ENCODE measurements around the gene LRRC2. TPM values are rescaled to one million over a fixed set of nuclear protein-coding genes. Genes with fewer than 3 reads are reported as not detected.

The LRRC2 gene
- total RNA-seq, 1 donor from 2014 or later: not detected

DNA sequence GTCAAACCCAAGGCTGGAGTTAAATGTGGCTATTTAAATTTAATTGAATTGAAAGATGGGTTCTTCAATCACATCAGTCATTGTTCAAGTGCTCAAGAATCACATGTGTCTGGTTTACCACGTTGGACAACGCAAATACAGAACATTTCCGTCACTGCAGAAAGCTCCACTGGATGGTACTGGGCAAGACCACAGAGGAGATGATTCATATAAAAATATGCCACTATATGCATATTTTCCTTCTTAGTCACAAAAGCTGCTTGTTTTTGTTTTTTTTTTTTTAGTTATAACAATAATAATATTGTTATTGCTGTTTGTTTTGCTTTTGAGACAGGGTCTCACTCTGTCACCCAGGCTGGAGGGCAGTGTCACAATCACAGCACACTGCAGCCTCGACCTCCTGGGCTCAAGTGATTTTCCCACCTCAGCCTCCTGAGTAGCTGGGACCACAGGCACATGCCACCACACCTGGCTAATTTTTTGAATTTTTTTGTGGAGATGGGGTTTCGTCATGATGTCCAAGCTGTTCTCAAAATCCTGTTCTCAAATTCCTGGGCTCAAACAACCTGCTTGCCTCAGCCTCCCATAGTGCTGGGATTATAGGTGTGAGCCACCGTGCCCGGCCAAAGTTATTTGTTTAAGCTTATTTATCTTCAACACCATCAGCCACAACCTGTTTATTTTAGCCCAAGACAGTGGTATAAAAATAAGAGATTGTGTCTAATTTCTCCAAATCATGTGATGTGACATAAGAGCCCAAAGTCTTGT lies 48.9 kb downstream of the LRRC2 start:
- H3K4me3 Mint-ChIP-seq (ENCODE audit: low read depth): no peak overlapping the region
- DNase-seq (ENCODE audit: low spot score, unreplicated experiment): no peak
- H3K9me3 Mint-ChIP-seq (ENCODE audit: low read depth): no peaks in the 10 kb centered on the region
- no peaks in the 10 kb centered on the region for H3K27me3 Mint-ChIP-seq
- H3K4me1 Mint-ChIP-seq (ENCODE audit: low read depth): no peaks in the 10 kb centered on the region
- H3K27ac Mint-ChIP-seq: no peak overlapping the region
- no peaks in the 10 kb centered on the region for H3K36me3 Mint-ChIP-seq (ENCODE audit: insufficient read depth)
- TF ChIP-seq, protein P1, sequence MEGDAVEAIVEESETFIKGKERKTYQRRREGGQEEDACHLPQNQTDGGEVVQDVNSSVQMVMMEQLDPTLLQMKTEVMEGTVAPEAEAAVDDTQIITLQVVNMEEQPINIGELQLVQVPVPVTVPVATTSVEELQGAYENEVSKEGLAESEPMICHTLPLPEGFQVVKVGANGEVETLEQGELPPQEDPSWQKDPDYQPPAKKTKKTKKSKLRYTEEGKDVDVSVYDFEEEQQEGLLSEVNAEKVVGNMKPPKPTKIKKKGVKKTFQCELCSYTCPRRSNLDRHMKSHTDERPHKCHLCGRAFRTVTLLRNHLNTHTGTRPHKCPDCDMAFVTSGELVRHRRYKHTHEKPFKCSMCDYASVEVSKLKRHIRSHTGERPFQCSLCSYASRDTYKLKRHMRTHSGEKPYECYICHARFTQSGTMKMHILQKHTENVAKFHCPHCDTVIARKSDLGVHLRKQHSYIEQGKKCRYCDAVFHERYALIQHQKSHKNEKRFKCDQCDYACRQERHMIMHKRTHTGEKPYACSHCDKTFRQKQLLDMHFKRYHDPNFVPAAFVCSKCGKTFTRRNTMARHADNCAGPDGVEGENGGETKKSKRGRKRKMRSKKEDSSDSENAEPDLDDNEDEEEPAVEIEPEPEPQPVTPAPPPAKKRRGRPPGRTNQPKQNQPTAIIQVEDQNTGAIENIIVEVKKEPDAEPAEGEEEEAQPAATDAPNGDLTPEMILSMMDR (IDR thresholded peaks at IDR 0.05; ENCODE audit: unreplicated experiment): no peak

DNA sequence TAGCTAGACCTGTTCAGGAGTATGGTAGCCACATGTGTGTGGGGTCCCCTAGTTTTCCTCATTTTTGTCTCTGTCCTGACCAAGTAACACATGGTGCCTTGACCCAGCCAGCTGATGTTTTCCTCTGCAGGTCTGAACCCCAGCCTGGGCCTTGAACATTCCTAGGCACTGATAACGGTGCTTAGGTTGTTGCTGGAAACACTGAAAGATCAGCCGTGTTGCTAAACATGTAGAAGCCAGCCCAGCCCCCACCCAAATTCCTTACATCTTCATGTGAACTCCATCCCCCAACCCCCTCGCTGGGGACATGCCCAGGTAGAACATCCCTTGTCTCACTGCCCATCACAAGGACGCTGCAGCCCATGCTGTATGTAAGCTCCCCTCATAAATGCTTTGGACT lies 49.6 kb downstream of the LRRC2 start:
- Mint-ChIP-seq H3K4me3 (ENCODE audit: low read depth) (no peak overlapping the region), H3K27ac (no peak overlapping the region), H3K9me3 (ENCODE audit: low read depth) (no peaks in the 10 kb centered on the region), H3K4me1 (ENCODE audit: low read depth) (no peaks in the 10 kb centered on the region), H3K36me3 (ENCODE audit: insufficient read depth) (no peaks in the 10 kb centered on the region), H3K27me3 (no peaks in the 10 kb centered on the region)
- DNase-seq (ENCODE audit: low spot score, unreplicated experiment): no peak
- TF ChIP-seq, protein P1 (IDR thresholded peaks at IDR 0.05; ENCODE audit: unreplicated experiment): no peak

DNA sequence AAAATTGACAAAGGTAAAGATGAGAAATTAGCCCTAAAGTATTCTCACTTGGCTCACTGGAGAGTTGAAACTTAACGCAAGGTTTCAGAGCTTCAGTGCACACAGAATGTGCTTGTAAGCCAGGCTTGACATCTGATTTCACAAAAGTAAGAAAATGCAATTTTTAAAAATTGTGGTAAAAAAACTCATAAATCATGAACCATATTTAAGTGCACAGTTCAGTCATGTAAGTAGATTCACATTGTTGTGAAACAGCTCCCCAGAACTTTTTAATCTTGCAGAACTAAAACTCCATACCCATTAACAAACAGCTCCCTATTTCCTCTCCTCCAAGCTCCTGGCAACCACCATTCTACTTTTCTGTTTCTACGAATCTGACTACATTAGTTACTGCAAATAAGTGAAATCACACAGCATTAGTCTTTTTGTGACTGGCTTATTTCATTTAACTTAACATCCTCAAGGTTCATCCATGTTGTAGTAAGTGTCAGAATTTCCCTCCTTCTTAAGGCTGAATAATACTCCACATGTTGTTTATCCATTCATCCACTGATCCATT lies 53.8 kb downstream of the LRRC2 start:
- no peak for DNase-seq (ENCODE audit: low spot score, unreplicated experiment)
- Mint-ChIP-seq H3K27me3 (no peaks in the 10 kb centered on the region), H3K27ac (no peak overlapping the region), H3K9me3 (ENCODE audit: low read depth) (no peaks in the 10 kb centered on the region), H3K4me3 (ENCODE audit: low read depth) (no peak overlapping the region), H3K4me1 (ENCODE audit: low read depth) (no peaks in the 10 kb centered on the region), H3K36me3 (ENCODE audit: insufficient read depth) (no peaks in the 10 kb centered on the region)
- TF ChIP-seq, protein P1 (IDR thresholded peaks at IDR 0.05; ENCODE audit: unreplicated experiment): no peak

DNA sequence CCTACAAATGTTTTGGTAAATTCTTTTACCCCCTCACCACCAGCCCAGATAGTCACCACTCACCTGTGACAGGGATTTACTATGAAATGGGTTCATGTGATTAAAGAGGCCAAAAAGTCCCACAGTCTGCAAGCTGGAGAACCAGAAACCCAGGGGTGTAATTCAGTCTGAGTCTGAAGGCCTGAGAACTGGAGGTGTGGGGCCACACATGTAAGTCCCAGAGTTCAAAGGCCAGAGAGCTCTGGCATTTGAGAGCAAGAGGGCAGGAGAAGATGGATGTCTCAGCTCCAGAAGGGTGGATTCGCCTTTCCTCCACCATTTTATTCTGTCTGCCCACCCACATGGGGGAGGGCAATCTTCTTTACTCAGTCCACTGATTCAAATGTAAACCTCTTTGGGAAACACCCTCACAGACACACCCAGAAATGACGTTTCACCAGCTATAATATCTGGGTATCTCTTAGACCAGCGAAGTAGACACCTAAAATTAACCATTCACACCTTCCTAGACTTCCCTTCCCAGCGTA lies 56.4 kb downstream of the LRRC2 start:
- Mint-ChIP-seq H3K4me3 (ENCODE audit: low read depth) (no peak overlapping the region), H3K27ac (no peak overlapping the region), H3K36me3 (ENCODE audit: insufficient read depth) (no peaks in the 10 kb centered on the region), H3K9me3 (ENCODE audit: low read depth) (no peaks in the 10 kb centered on the region), H3K27me3 (peaks cover 9% of the 10 kb centered on the region), H3K4me1 (ENCODE audit: low read depth) (no peaks in the 10 kb centered on the region)
- TF ChIP-seq, protein P1 (IDR thresholded peaks at IDR 0.05; ENCODE audit: unreplicated experiment): no peak
- DNase-seq (ENCODE audit: low spot score, unreplicated experiment): no peak

DNA sequence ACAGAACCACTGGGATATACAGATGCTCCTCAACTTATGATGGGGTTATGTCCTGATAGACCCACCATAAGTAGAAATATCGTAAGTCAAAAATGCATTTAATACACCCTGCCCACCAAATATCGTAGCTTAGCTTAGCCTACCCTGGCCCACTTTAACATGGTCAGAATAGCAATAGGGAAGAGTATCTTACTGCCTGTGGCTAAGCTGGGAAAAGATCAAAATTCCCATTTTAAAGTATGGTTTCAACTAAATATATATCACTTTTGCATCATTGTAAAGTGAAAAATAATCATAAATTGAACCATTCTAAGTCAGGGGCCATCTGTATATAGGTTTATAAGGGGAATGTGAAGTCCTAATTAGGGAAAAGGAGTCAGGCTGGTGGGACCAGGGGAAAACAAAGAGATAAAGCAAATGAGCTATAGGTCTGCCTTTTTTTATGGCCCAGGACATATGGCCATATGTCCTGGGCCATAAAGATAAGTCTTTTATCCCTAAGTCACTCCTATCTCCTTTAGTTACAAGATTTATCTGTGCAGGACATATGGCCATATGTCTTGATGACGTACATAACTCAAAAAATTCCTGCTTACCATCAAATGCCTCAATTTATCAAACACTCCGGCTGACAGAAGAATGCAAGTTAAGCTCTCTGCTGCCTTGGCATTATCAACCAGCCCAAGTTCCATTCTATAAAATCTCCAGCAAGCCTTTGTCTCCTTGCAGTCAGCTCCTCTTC lies 57.1 kb downstream of the LRRC2 start:
- Mint-ChIP-seq H3K9me3 (ENCODE audit: low read depth) (no peaks in the 10 kb centered on the region), H3K27ac (no peak overlapping the region), H3K4me1 (ENCODE audit: low read depth) (no peaks in the 10 kb centered on the region), H3K36me3 (ENCODE audit: insufficient read depth) (no peaks in the 10 kb centered on the region), H3K4me3 (ENCODE audit: low read depth) (no peak overlapping the region), H3K27me3 (peaks cover 9% of the 10 kb centered on the region)
- TF ChIP-seq, protein P1 (IDR thresholded peaks at IDR 0.05; ENCODE audit: unreplicated experiment): no peak
- no peak for DNase-seq (ENCODE audit: low spot score, unreplicated experiment)

Data from progenitor cell of endocrine pancreas (in vitro differentiated cells).